ENCODE results near the gene CATSPER4.
"Not testable (repeated sequence)": the region's sequence is repeated elsewhere in the genome, so short reads cannot be mapped to it uniquely, and the experiment has no call there.

The CATSPER4 gene

GRCh38 chr1:26197301-26197700 lies 6.9 kb downstream of the CATSPER4 start:
- DNase-seq = no peak

DNA sequence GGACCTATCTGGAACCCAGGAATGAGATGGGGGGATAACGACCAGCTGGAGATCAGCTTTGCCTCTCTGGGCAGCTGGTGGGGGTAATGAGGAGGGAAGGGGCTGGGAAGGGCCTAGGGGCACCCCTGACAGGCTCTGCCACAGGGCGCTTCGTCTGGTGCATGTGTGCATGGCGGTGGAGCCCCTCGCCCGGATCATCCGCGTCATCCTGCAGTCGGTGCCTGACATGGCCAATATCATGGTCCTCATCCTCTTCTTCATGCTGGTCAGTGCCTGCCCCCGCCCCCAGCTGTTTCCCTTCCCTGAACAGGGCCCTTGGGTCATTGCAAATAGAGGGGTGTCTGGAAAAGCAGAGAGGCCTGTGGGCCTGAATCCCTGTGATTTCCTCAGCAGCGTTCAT lies 7.4 kb downstream of the CATSPER4 start:
- DNase-seq = no peak

DNA sequence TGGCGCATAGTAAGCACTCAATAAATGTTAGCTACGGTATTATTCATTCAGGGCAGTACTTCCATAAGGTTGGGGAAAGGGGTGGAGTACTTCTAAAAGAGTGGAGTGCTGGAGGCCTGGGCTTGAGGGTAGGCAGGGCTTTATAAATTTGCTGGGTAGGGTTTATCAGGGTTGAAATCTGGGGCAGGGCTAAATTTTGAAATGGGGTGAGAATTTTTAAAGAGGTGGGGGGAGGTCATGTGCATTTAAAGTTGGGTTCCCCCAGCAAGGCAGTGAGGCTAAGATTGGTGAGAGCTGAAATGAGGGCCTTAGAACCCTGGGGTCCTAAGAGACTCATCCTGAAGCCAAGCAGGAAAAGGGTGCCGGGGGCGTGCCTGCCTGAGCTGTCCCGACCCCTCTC lies 10.0 kb downstream of the CATSPER4 start:
- no peak for DNase-seq

DNA sequence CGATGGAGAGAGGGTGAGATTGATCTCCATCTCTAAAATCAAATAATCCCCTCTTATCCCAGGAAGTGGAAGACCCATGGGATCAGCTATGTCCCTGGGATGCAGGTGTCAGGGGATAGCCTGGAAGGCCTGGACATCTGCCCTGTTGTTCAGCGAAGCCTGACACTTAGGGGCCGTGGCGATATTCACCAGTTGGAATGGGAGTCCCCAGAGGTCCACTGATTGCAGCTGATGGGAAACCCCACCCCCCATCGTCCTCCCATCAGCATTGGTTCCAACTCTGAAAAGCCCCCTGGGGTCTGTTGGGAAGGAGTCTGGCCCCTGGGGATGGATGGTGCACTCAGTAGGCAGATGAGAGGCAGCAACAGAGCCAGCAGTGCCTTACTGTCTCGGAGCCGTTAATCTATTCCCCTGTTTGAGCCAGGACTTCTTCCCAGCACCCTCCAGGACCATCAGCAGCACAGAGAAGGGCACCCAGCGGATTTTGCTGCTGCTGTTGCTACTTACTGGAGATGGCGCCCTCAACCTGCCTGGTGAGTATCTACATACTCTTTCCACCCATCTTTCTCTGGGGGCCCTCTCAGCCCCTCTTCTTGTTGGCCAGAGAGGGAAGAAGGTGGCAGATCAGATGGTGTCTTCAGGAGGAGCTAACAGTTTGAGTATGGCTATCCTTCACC lies 13.4 kb downstream of the CATSPER4 start:
- no peak for DNase-seq

- no peak for DNase-seq
Observed at GRCh38 chr1:26210147-26210870, 19.9 kb downstream of the CATSPER4 start.

- DNase-seq = no peak
Observed at GRCh38 chr1:26212726-26213125, 22.3 kb downstream of the CATSPER4 start.

GRCh38 chr1:26213335-26213905 lies 23.0 kb downstream of the CATSPER4 start:
- DNase-seq = no peak

- no peak for DNase-seq
Observed at GRCh38 chr1:26215246-26215645, 24.8 kb downstream of the CATSPER4 start.

- no peak for DNase-seq
Observed at GRCh38 chr1:26218906-26219494, 28.6 kb downstream of the CATSPER4 start.

DNA sequence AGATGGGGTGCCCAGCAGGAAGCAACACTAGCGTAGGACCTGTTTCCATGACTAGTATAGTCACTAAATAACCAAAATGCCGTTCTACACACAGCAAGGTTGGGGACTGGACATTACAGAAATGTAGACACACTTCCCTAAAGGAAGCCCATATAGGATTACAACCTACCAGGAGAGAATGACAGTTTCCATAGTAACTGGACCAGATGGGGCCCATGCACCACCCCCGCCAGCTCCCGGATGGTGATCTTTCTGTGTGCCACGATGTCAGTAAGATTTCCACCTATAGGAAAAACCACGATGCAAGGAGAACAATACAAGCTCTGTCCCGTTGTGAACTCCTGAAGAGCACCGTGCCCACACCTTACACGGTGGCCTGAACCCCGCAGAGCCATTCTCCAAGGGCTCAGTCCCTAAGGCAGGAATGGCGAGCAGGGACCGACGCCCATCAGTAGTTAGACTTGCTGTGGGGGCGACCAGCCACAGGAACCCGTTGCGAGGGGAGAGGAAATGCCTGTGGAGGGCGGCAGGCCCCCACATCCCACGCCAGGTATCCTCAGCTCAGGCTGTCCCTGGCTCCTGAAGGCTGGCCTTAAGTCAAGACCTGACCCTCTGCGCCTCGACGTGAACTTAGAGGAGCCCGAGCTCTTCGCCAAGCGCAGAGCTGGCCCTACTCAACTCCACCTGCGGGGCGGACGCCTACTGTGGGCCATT lies 30.0 kb downstream of the CATSPER4 start:
- DNase-seq = no peak

DNA sequence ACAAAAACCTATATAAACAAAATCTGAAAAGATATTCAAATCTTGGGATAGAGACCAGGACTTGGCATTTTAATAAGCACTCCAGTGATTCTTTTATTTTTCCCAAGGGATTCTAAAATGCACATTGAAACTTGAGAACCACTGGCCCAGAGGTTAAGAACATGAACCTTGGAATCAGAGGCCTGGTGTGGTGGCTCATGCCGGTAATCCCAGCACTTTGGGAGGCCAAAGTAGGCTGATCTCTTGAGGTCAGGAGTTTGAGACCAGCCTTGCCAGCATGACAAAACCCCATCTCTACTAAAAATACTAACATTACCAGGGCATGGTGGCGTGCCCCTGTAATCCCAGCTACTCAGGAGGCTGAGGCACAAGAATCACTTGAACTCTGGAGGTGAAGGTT lies 30.7 kb downstream of the CATSPER4 start:
- no peak for DNase-seq

DNA sequence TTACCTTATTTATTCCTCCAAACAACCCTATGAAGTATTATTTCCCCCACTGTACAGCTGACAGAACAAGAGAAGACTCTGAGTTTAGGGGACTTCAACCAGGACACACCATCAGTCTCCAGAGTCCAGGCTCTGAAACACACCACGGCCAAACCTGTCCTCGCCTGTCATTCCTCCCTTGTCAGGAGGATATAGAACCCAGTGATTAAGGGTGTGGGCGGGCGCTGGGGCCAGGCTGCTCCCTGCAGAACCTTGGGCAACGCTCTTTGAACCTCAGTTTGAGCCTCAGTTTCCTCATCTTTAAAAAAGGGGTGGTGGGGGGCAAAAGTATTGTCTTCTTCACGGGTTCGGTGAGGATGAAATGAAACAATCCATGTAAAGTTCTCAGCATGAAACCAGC lies 34.2 kb downstream of the CATSPER4 start:
- DNase-seq = no peak

DNA sequence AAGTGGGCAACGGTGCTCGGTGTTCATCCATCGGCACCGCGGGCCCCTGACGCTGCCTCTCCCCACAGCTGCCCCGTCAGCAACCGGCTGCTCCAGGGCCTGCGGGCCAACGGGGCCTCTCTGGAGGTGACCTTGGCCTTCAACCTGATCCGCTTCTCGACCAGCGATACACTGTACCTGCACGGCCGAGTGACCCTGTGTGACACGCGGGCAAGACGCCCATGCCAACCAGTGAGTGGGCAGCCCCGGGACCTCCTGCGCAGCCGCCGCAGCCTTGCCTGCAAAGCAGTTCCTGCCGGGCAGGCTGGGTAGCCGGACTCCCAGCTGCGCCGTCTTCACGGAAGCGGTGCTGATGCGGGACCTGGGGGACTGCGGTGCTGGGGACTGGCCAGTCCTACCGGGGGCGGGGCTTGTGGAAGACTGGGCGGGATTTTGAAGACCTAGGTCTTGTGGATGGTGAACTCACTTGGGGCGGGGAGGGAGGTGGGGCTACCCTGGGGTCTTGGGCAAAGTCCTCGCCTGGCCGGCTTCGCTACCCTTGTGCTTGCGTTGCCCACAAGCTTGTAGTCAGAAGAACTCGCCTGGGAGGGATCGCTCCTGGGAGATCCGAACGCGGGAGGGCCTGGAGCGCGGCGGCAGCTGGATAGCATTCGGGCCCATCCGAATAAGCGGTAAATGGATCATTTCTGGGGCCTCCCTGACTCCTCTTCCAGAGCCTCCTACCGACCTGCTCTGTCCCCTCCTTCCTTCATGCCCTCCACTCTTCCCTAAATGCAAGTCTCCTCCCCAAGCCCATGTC lies 34.8 kb downstream of the CATSPER4 start:
- peak; percentile 53 for DNase-seq

DNA sequence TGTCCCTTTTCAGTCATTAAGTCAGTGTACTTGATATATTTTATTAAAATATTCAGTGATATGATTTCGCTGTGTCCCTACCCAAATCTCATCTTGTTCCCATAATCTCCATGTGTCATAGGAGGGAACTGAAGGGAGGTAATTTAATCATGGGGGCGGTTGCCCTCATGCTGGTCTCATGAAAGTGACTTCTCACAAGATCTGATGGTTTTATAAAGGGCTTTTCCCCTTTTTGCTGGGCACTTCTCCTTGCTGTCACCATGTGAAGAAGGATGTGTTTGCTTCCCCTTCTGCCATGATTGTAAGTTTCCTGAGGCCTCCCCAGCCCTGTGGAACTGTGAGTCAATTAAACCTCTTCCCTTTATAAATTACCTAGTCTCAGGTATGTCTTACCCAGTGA lies 40.3 kb downstream of the CATSPER4 start:
- not testable (repeated sequence) for DNase-seq

- DNase-seq = peak; percentile 99
Observed at GRCh38 chr1:26233903-26234643, 43.7 kb downstream of the CATSPER4 start, which contains the start of gene CEP85. CEP85 (plus strand) TSS chr1:26234200; CDS start chr1:26239784, 5,584 bp downstream.

DNA sequence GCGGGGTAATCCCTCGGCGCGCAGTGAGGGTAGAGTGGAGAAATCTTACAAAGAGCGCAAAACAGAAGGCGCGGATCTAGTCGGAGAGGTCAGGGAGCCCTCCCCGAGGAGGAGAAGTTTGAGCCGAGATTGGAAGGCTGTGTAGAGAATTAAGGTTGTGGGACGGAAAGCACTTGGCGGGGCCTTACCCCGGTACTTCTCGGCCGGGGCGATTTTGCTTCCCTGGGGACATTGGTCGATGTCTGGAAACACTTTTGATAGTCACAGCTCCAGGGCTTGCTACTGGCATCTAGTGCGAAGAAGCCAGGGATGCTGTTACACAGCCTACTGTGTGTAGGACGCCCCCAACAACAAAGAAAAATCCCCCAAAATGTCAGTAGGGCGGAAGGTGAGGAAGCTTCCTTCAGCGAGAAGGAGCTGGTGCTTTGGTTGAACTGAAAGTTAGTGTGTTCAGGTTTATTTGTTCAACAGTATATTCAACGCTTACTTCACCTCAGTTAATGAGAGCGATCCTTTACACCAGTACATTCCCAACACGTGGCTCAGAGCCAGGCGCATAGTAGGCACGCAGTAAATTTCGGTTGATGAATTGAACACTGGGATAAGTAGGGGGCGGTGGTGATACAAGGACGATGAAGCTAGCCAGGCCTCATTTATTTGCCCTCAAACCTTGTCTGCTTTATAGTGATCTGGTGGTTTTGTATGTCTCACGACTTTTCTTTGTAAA lies 44.4 kb downstream of the CATSPER4 start:
- peak; percentile 36 for DNase-seq

DNA sequence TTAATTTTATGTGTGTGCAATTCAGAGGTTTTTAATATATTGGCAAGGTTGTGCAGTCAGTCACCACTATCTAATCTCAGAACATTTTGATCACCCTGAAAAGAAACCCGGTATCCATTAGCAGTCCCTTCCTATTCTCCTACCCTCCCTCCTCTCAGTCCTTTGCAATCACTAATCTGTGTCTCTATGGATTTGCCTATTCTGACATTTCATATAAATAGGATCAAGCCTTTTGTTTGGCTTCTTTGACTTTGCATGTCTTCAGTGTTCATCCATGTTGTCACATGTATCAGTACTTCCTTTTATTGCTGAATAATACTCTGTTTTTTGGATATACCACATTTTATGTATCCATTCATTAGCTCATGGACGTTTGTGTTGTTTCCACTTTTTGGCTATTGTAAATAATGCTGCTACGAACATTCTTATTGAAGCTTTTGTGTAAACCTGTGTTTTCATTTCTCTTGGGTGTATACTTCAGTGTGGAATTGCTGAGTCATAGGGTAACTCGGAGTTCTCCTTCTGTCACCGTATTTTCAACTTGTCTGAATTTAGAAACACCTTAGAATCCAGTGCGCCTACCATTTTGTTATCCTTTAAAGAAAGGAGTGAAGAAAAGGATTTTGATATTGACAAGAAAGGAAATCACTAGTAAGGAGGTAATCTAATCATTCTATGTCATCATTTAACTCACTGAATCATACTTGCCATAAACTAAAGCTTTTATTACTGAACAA lies 47.0 kb downstream of the CATSPER4 start:
- no peak for DNase-seq

DNA sequence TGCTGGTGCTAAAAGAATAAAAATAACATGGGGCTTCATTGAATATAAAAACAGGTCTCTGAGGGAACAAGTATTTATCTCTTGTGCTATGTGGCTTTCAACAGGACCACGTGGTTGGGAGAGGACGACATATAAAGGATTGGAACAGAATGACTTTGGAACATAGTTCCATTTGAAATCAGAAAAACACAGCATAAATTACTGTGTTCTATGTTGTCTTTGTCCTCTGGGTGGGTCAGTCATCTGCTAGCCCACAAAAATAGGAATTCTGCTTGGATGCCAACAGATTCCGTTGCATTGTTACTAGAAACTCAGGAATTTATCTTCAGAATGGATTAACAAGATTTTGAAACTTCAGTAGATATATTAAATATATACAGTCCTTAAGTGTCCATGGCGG lies 49.5 kb downstream of the CATSPER4 start:
- no peak for DNase-seq
